GM23338 (cell line): ENCODE measurements around the gene GLTP.

Experiments used
- CREB1 ChIP-seq: fragments of 250-450 bp; sonication (Bioruptor Pico); IDR thresholded peaks from 2 replicates; pipeline ENCODE4 v1.5.0; 2020; ENCODE audit warnings: low read depth, mild to moderate bottlenecking, moderate library complexity
- CTCF ChIP-seq, 2 experiments: fragments of 200-600 bp in 1 of 2; sonication (generic) in 1 of 2; conservative IDR thresholded peaks; 2 replicates each; pipeline versions ENCODE4 v1.5.1 to v1.6.1; 2016 to 2017; ENCODE audit warnings: antibody characterized with exemption in 2 of 2, low read depth in 2 of 2, mild to moderate bottlenecking in 2 of 2, moderate library complexity in 1 of 2
- ETS1 ChIP-seq: IDR thresholded peaks from 2 replicates; pipeline ENCODE4 v1.6.1; 2016; ENCODE audit warnings: antibody characterized with exemption
- EZH2 ChIP-seq: fragments of 200-600 bp; sonication (generic); IDR thresholded peaks from one replicate; pipeline ENCODE4 v1.8.0; 2017; ENCODE audit warnings: antibody characterized with exemption, mild to moderate bottlenecking, low read depth; ENCODE audit not compliant: unreplicated experiment
- EZH2phosphoT487 ChIP-seq: fragments of 200-600 bp; sonication (generic); IDR thresholded peaks from one replicate; pipeline ENCODE4 v1.8.1; 2018; ENCODE audit warnings: antibody characterized with exemption; ENCODE audit not compliant: unreplicated experiment
- JUNB ChIP-seq: IDR thresholded peaks from one replicate; pipeline ENCODE4 v1.6.1; 2016; ENCODE audit warnings: antibody characterized with exemption; ENCODE audit not compliant: unreplicated experiment
- NANOG ChIP-seq: IDR thresholded peaks from 2 replicates; pipeline ENCODE4 v1.6.1; 2016; ENCODE audit warnings: antibody characterized with exemption, borderline replicate concordance
- POLR2AphosphoS5 ChIP-seq: IDR thresholded peaks from 2 replicates; pipeline ENCODE4 v1.6.1; 2016; ENCODE audit warnings: antibody characterized with exemption, low read depth
- REST ChIP-seq: IDR thresholded peaks from one replicate; pipeline ENCODE4 v1.6.1; 2018; ENCODE audit warnings: antibody characterized with exemption; ENCODE audit not compliant: unreplicated experiment
- STAT1 ChIP-seq: IDR thresholded peaks from one replicate; pipeline ENCODE4 v1.6.1; 2016; ENCODE audit warnings: antibody characterized with exemption; ENCODE audit not compliant: unreplicated experiment
- ZNF114 ChIP-seq: fragments of 250-450 bp; sonication (Bioruptor Pico); IDR thresholded peaks from 2 replicates; pipeline ENCODE4 v1.5.0; 2020; ENCODE audit warnings: mild to moderate bottlenecking, moderate library complexity
- ZNF331 ChIP-seq: fragments of 250-450 bp; sonication (Bioruptor Pico); IDR thresholded peaks from 2 replicates; pipeline ENCODE4 v1.5.0; 2020; ENCODE audit warnings: low read depth, mild to moderate bottlenecking, moderate library complexity
- ZNF462 ChIP-seq: fragments of 250-450 bp; sonication (Bioruptor Pico); IDR thresholded peaks from 2 replicates; pipeline ENCODE4 v1.5.0; 2020; ENCODE audit warnings: mild to moderate bottlenecking, moderate library complexity

GRCh38 chr12:109915171-109916040 lies 35.1 kb upstream of the GLTP start:
- TF ChIP-seq CTCF (conservative IDR thresholded peaks at IDR 0.05; ENCODE audit: low read depth in 2 of 2) = no peak
- no peak for TF ChIP-seq EZH2
- TF ChIP-seq CREB1 = no peak
- no peak for TF ChIP-seq POLR2AphosphoS5
- TF ChIP-seq EZH2phosphoT487 = no peak
- no peak for TF ChIP-seq REST
- TF ChIP-seq NANOG = no peak
- no peak for TF ChIP-seq ETS1
- TF ChIP-seq STAT1 = no peak
- no peak for TF ChIP-seq JUNB
- no peak for TF ChIP-seq ZNF114
- TF ChIP-seq ZNF331 (CRISPR knock-in tag) = no peak
- TF ChIP-seq ZNF462 (CRISPR knock-in tag) = no peak
